HEK293 (cell line): ENCODE data around the gene S1PR3.

Experiments used
- AEBP2 ChIP-seq: fragments of 450-650 bp; formaldehyde crosslinking; IDR thresholded peaks from 2 replicates; pipeline ENCODE4 v1.5.1; 2016; ENCODE audit warnings: missing biosample characterization, missing genetic modification characterization, borderline replicate concordance
- PRDM4 ChIP-seq: fragments of 450-650 bp; formaldehyde crosslinking; IDR thresholded peaks from 2 replicates; pipeline ENCODE4 v1.5.1; 2017; ENCODE audit warnings: missing biosample characterization, missing genetic modification characterization
- YY1 ChIP-seq: fragments of 450-650 bp; formaldehyde crosslinking; IDR thresholded peaks from 2 replicates; pipeline ENCODE4 v1.5.1; 2018; ENCODE audit warnings: missing biosample characterization, missing genetic modification characterization
- ZBTB7A ChIP-seq: fragments of 450-650 bp; formaldehyde crosslinking; IDR thresholded peaks from 2 replicates; pipeline ENCODE4 v1.5.1; 2016; ENCODE audit warnings: low read depth, missing biosample characterization, missing genetic modification characterization
- ZNF214 ChIP-seq: fragments of 450-650 bp; formaldehyde crosslinking; IDR thresholded peaks from 2 replicates; pipeline ENCODE4 v1.5.1; 2017; ENCODE audit warnings: missing biosample characterization, mild to moderate bottlenecking, missing genetic modification characterization, borderline replicate concordance
- ZNF48 ChIP-seq: fragments of 450-650 bp; formaldehyde crosslinking; IDR thresholded peaks from 2 replicates; pipeline ENCODE4 v1.5.1; 2016; ENCODE audit warnings: missing biosample characterization, missing genetic modification characterization
- ZSCAN5A ChIP-seq: fragments of 450-650 bp; formaldehyde crosslinking; IDR thresholded peaks from 2 replicates; pipeline ENCODE4 v1.5.1; 2016; ENCODE audit warnings: missing biosample characterization, missing genetic modification characterization
- TF ChIP-seq, protein P1 (sequence below): fragments of 450-650 bp; formaldehyde crosslinking; IDR thresholded peaks from 2 replicates; pipeline ENCODE4 v1.5.1; 2016; ENCODE audit warnings: missing biosample characterization, missing genetic modification characterization

DNA sequence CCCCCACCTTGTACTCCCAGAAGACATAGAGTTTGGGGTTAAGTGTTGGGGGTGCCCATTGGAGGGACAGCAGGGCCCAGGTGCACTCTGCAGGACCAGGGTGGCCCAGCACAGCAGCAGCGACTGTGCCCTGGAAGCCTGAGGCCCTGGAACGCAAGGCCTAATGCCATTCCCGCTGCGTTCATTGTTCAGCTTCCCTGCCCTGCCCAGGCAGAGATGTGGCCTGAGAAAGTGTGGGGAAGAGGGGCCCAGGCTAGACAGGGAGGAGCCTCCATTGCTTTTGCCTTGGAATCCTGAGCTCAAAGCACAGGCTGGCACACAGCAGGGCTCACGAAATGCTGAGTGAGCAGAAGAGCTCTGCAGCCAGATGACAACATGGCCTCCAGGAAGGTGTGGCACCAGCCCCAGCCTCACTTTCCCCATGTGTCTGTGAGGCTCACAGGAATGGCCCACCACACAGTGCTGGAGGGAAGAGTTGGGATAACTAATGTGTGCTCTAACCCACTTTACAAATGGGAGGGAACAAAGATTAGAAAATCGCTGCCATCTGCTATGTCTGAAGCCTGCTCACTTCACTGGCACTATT is 19.4 kb downstream of the S1PR3 start:
- TF ChIP-seq ZBTB7A (no peak), PRDM4 (tag by site-specific recombination) (no peak), ZSCAN5A (tag by site-specific recombination) (no peak), AEBP2 (tag by site-specific recombination) (no peak), ZNF214 (tag by site-specific recombination) (no peak), YY1 (tag by site-specific recombination) (no peak), ZNF48 (no peak)
- TF ChIP-seq, protein P1, sequence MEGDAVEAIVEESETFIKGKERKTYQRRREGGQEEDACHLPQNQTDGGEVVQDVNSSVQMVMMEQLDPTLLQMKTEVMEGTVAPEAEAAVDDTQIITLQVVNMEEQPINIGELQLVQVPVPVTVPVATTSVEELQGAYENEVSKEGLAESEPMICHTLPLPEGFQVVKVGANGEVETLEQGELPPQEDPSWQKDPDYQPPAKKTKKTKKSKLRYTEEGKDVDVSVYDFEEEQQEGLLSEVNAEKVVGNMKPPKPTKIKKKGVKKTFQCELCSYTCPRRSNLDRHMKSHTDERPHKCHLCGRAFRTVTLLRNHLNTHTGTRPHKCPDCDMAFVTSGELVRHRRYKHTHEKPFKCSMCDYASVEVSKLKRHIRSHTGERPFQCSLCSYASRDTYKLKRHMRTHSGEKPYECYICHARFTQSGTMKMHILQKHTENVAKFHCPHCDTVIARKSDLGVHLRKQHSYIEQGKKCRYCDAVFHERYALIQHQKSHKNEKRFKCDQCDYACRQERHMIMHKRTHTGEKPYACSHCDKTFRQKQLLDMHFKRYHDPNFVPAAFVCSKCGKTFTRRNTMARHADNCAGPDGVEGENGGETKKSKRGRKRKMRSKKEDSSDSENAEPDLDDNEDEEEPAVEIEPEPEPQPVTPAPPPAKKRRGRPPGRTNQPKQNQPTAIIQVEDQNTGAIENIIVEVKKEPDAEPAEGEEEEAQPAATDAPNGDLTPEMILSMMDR (tag by site-specific recombination) = no peak
